ENCODE results near the gene ABLIM3.

Gene ABLIM3

GRCh38 chr5:149195337-149195887 lies 54.1 kb downstream of the ABLIM3 start:
- no peak for DNase-seq

GRCh38 chr5:149195962-149196361 lies 54.7 kb downstream of the ABLIM3 start:
- no peak for DNase-seq

GRCh38 chr5:149198148-149198547 lies 56.9 kb downstream of the ABLIM3 start:
- no peak for DNase-seq

GRCh38 chr5:149200355-149200754 lies 59.1 kb downstream of the ABLIM3 start:
- DNase-seq, result no peak

GRCh38 chr5:149201121-149201637 lies 59.9 kb downstream of the ABLIM3 start:
- DNase-seq, result no peak

- no peak for DNase-seq
Measured at GRCh38 chr5:149202910-149203451, 61.7 kb downstream of the ABLIM3 start.

GRCh38 chr5:149203921-149204441 lies 62.7 kb downstream of the ABLIM3 start:
- no peak for DNase-seq

GRCh38 chr5:149205625-149206523 lies 64.6 kb downstream of the ABLIM3 start:
- DNase-seq, result no peak

GRCh38 chr5:149206524-149207141 lies 65.3 kb downstream of the ABLIM3 start:
- no peak for DNase-seq

GRCh38 chr5:149207831-149208230 lies 66.5 kb downstream of the ABLIM3 start:
- no peak for DNase-seq

- no peak for DNase-seq
Measured at GRCh38 chr5:149210225-149210624, 68.9 kb downstream of the ABLIM3 start.

GRCh38 chr5:149210968-149211490 lies 69.7 kb downstream of the ABLIM3 start:
- no peak for DNase-seq

- no peak for DNase-seq
Measured at GRCh38 chr5:149211566-149211965, 70.3 kb downstream of the ABLIM3 start.

- DNase-seq, result no peak
Measured at GRCh38 chr5:149212198-149212951, 71.1 kb downstream of the ABLIM3 start.

- DNase-seq, result no peak
Measured at GRCh38 chr5:149213264-149213880, 72.1 kb downstream of the ABLIM3 start.

GRCh38 chr5:149215478-149216090 lies 74.3 kb downstream of the ABLIM3 start:
- no peak for DNase-seq

GRCh38 chr5:149216496-149216895 lies 75.2 kb downstream of the ABLIM3 start:
- DNase-seq, result no peak

GRCh38 chr5:149217096-149217802 lies 76.0 kb downstream of the ABLIM3 start:
- DNase-seq, result no peak

GRCh38 chr5:149217803-149218155 lies 76.5 kb downstream of the ABLIM3 start:
- DNase-seq, result no peak

GRCh38 chr5:149219584-149219983 lies 78.3 kb downstream of the ABLIM3 start:
- no peak for DNase-seq

- no peak for DNase-seq
Measured at GRCh38 chr5:149220750-149221149, 79.5 kb downstream of the ABLIM3 start.
